Astrocyte (in vitro differentiated cells and primary cell): ENCODE data around the gene IFI30. TPM values are rescaled to one million over a fixed set of nuclear protein-coding genes. Genes with fewer than 3 reads are reported as not detected.
"Not testable (repeated sequence)": the region's sequence is repeated elsewhere in the genome, so short reads cannot be mapped to it uniquely, and the experiment has no call there.

ENCODE experiments used
- DNase-seq: peaks from one replicate; pipeline ENCODE4 v3.0.0-alpha.2; 2010; ENCODE audit warnings: low read depth
- FAIRE-seq: peaks from 2 replicates; lab custom pipeline; 2011; peaks lifted over from hg19 to GRCh38; lab: Jason Lieb, UNC
- H2AFZ ChIP-seq: 2 replicates; pipeline ENCODE4 v1.6.0; 2012; ENCODE audit warnings: low read depth, low read length, inconsistent platforms
- H3K27ac ChIP-seq: 2 replicates; pipeline ENCODE4 v1.5.1; 2011; ENCODE audit warnings: low read depth, low read length, inconsistent platforms
- H3K27me3 ChIP-seq: 2 replicates; pipeline ENCODE4 v1.6.0; 2011; ENCODE audit warnings: low read length, inconsistent platforms; ENCODE audit not compliant: insufficient read depth
- H3K36me3 ChIP-seq: 2 replicates; pipeline ENCODE4 v1.5.1; 2011; ENCODE audit warnings: low read length, inconsistent platforms; ENCODE audit not compliant: insufficient read depth
- H3K4me1 ChIP-seq: 2 replicates; pipeline ENCODE4 v1.5.1; 2011; ENCODE audit warnings: low read length, inconsistent platforms; ENCODE audit not compliant: insufficient read depth
- H3K4me2 ChIP-seq: 2 replicates; pipeline ENCODE4 v1.6.0; 2012; ENCODE audit warnings: low read length, inconsistent platforms
- H3K4me3 ChIP-seq: 2 replicates; pipeline ENCODE4 v1.5.1; 2011; ENCODE audit warnings: low read depth, mild to moderate bottlenecking, low read length, inconsistent platforms; ENCODE audit not compliant: insufficient read depth
- H3K79me2 ChIP-seq: 2 replicates; pipeline ENCODE4 v1.6.0; 2012; ENCODE audit warnings: mild to moderate bottlenecking, low read length, inconsistent platforms; ENCODE audit not compliant: insufficient read depth
- H3K9ac ChIP-seq: 2 replicates; pipeline ENCODE4 v1.6.0; 2012; ENCODE audit warnings: mild to moderate bottlenecking, low read length, inconsistent platforms
- H3K9me3 ChIP-seq: 2 replicates; pipeline ENCODE4 v1.5.1; 2012; ENCODE audit warnings: low read depth, mild to moderate bottlenecking, low read length, inconsistent platforms; ENCODE audit not compliant: insufficient read depth
- H4K20me1 ChIP-seq: 2 replicates; pipeline ENCODE4 v1.6.0; 2012; ENCODE audit warnings: low read length, inconsistent platforms; ENCODE audit not compliant: insufficient read depth
- H3K27ac Mint-ChIP-seq: one replicate; pipeline ENCODE4 v1.8.0; 2021; ENCODE audit warnings: mild to moderate bottlenecking, mixed read lengths; ENCODE audit not compliant: unreplicated experiment
- H3K27me3 Mint-ChIP-seq: one replicate; pipeline ENCODE4 v1.8.0; 2021; ENCODE audit warnings: low read depth, mixed read lengths; ENCODE audit not compliant: unreplicated experiment
- H3K36me3 Mint-ChIP-seq: one replicate; pipeline ENCODE4 v1.8.0; 2021; ENCODE audit warnings: low read depth, mixed read lengths; ENCODE audit not compliant: unreplicated experiment
- H3K4me1 Mint-ChIP-seq: one replicate; pipeline ENCODE4 v1.8.0; 2021; ENCODE audit warnings: low read depth, mixed read lengths; ENCODE audit not compliant: unreplicated experiment
- H3K4me3 Mint-ChIP-seq: one replicate; pipeline ENCODE4 v1.8.0; 2021; ENCODE audit warnings: mild to moderate bottlenecking, moderate library complexity, mixed read lengths; ENCODE audit not compliant: unreplicated experiment
- H3K9me3 Mint-ChIP-seq: one replicate; pipeline ENCODE4 v1.8.0; 2021; ENCODE audit warnings: mild to moderate bottlenecking, mixed read lengths; ENCODE audit not compliant: unreplicated experiment
- EZH2 ChIP-seq: IDR thresholded peaks from 2 replicates; pipeline ENCODE4 v1.6.1; 2012; ENCODE audit warnings: mild to moderate bottlenecking, low read length, inconsistent platforms; ENCODE audit not compliant: insufficient read depth
- total RNA-seq: library from RNA; stranded (reverse); gene quantifications from 2 replicates; pipeline ENCODE4 v1.2.1, GENCODE V29; 2021
- TF ChIP-seq, protein P1 (sequence below): IDR thresholded peaks from 2 replicates; pipeline ENCODE4 v1.5.1; 2011; ENCODE audit warnings: low read depth, mild to moderate bottlenecking, inconsistent platforms, low read length, moderate library complexity; ENCODE audit not compliant: insufficient read depth

Gene IFI30
- total RNA-seq, 1 donor from 2014 or later = 2.3 TPM

DNA sequence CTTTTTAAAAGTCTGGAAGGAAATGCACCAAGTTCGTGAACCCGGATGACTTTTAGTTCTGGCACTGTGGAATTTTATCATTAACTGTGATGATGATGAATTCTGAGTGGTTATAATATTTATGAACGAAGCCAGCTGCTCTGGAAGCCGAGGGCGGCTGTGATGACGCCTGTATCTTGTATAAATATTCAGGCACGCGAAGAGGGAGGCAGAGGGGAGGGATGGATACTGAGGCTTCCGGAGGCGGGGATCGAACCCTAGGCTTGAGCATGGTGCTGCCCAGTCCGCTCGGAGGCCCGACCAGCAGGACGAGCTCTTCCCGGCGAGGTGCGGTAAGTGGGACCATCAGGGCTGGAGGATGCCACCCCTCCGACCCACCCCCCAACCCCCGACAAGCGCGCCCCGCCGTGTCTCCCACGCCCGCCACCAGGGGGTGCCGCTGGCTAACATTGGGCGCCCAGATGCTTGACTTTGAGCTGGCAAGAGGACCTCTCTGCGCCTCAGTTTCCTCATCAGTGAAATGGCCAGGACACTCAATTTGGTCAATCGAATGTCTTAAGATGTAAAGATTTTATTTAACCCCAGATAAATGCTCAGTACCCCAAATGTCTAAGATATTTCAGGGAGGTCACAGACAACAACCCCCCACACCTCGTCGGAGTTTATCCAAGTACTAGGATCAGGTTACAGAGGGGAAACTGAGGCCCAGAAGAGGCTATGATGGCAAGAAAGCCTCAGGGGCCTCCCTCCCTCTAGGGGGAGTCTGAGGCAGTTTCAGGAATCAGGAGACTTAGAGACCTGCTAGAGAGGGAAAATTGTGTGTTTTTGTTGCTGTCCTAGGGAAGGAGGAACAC lies 34.7 kb downstream of the IFI30 start:
- Histone ChIP-seq H3K27ac (no peak overlapping the region), H3K4me1 (peaks cover 12% of the 10 kb centered on the region), H3K9ac (no peak overlapping the region), H4K20me1 (peaks cover under 1% of the 10 kb centered on the region), H3K4me3 (no peak overlapping the region), H3K79me2 (peaks cover under 1% of the 10 kb centered on the region), H3K9me3 (no peaks in the 10 kb centered on the region), H3K27me3 (no peaks in the 10 kb centered on the region), H3K36me3 (no peaks in the 10 kb centered on the region), H2AFZ (no peak overlapping the region), H3K4me2 (peak overlapping the region; percentile 10)
- Mint-ChIP-seq H3K9me3 (peaks cover under 1% of the 10 kb centered on the region), H3K27ac (no peak overlapping the region), H3K4me3 (no peak overlapping the region), H3K36me3 (no peaks in the 10 kb centered on the region), H3K4me1 (no peaks in the 10 kb centered on the region), H3K27me3 (peaks cover 13% of the 10 kb centered on the region)
- TF ChIP-seq, protein P1, sequence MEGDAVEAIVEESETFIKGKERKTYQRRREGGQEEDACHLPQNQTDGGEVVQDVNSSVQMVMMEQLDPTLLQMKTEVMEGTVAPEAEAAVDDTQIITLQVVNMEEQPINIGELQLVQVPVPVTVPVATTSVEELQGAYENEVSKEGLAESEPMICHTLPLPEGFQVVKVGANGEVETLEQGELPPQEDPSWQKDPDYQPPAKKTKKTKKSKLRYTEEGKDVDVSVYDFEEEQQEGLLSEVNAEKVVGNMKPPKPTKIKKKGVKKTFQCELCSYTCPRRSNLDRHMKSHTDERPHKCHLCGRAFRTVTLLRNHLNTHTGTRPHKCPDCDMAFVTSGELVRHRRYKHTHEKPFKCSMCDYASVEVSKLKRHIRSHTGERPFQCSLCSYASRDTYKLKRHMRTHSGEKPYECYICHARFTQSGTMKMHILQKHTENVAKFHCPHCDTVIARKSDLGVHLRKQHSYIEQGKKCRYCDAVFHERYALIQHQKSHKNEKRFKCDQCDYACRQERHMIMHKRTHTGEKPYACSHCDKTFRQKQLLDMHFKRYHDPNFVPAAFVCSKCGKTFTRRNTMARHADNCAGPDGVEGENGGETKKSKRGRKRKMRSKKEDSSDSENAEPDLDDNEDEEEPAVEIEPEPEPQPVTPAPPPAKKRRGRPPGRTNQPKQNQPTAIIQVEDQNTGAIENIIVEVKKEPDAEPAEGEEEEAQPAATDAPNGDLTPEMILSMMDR = no peak
- no peak for TF ChIP-seq EZH2
- DNase-seq = peak; percentile 55
- no peak for FAIRE-seq

DNA sequence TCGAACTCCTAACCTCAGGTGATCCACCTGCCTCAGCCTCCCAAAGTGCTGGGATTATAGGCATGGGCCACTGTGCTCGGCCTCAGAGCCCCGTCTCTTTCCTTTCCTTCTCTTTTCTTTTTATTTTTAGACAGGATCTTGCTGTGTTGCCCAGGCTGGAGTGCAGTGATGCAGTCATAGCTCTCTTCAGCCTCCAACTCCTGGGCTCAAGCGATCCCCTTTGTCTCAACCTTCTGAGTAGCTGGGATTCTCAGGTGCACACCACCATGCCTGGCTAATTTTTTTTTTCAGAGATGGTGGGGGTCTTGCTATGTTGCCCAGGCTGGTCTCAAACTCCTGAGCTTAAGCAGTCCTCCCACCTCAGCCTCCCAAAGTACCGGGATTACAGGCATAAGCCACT lies 36.3 kb downstream of the IFI30 start:
- H3K27me3 Mint-ChIP-seq = peaks cover 13% of the 10 kb centered on the region
- not testable (repeated sequence) for H3K36me3 Mint-ChIP-seq, H3K4me1 Mint-ChIP-seq, H3K27me3 ChIP-seq, H3K9me3 ChIP-seq, H3K27ac Mint-ChIP-seq, H3K4me2 ChIP-seq, FAIRE-seq, DNase-seq, H3K4me1 ChIP-seq, H3K79me2 ChIP-seq, H3K9me3 Mint-ChIP-seq, H3K27ac ChIP-seq, H3K9ac ChIP-seq, H4K20me1 ChIP-seq, H3K4me3 ChIP-seq, H3K36me3 ChIP-seq, H2AFZ ChIP-seq, H3K4me3 Mint-ChIP-seq

DNA sequence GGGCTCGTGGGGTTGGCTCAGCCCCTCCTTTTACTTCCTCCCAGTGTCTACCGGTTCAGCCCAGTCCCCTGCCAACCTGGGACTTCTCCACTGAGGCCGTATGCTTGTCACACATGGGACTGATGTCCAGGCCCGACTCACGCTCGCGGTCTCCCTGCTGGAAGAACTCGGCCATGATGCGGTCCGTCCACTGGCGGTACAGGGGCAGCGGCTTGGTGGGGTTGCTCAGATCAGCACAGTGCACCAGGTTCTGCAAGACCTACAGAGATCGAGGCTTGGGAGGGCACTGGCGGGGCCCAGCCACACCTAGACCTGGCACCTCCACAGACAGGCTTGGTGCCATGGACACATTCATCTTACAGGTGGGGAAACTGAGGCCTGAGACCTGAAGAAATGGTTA lies 38.1 kb downstream of the IFI30 start:
- no peaks in the 10 kb centered on the region for H3K79me2 ChIP-seq
- no peak overlapping the region for H3K4me3 ChIP-seq
- no peaks in the 10 kb centered on the region for H3K27me3 ChIP-seq
- FAIRE-seq (no peak), DNase-seq (no peak)
- H3K4me1 ChIP-seq = peaks cover 6% of the 10 kb centered on the region
- H3K27ac ChIP-seq = no peak overlapping the region
- H3K9me3 ChIP-seq = no peaks in the 10 kb centered on the region
- TF ChIP-seq EZH2 = no peak
- TF ChIP-seq, protein P1 = no peak
- Mint-ChIP-seq H3K27me3 (peaks cover 13% of the 10 kb centered on the region), H3K27ac (no peak overlapping the region), H3K4me1 (peaks cover 5% of the 10 kb centered on the region), H3K4me3 (no peak overlapping the region), H3K9me3 (no peaks in the 10 kb centered on the region), H3K36me3 (no peaks in the 10 kb centered on the region)
- H3K9ac ChIP-seq = no peak overlapping the region
- H3K4me2 ChIP-seq = no peak overlapping the region
- H2AFZ ChIP-seq = no peak overlapping the region
- no peaks in the 10 kb centered on the region for H3K36me3 ChIP-seq
- H4K20me1 ChIP-seq = no peaks in the 10 kb centered on the region
